UCSD-AML1 (cell line): ENCODE results near the gene GANAB.
A peak's percentile ranks its signal among the peaks of the same experiment; 100 is the strongest.
"Not testable (repeated sequence)": the region's sequence is repeated elsewhere in the genome, so short reads cannot be mapped to it uniquely, and the experiment has no call there.

ENCODE experiments used
- DNase-seq: peaks from one replicate; lab custom pipeline; 2025; ENCODE audit not compliant: unreplicated experiment; lab: John Stamatoyannopoulos, UW

GANAB gene

DNA sequence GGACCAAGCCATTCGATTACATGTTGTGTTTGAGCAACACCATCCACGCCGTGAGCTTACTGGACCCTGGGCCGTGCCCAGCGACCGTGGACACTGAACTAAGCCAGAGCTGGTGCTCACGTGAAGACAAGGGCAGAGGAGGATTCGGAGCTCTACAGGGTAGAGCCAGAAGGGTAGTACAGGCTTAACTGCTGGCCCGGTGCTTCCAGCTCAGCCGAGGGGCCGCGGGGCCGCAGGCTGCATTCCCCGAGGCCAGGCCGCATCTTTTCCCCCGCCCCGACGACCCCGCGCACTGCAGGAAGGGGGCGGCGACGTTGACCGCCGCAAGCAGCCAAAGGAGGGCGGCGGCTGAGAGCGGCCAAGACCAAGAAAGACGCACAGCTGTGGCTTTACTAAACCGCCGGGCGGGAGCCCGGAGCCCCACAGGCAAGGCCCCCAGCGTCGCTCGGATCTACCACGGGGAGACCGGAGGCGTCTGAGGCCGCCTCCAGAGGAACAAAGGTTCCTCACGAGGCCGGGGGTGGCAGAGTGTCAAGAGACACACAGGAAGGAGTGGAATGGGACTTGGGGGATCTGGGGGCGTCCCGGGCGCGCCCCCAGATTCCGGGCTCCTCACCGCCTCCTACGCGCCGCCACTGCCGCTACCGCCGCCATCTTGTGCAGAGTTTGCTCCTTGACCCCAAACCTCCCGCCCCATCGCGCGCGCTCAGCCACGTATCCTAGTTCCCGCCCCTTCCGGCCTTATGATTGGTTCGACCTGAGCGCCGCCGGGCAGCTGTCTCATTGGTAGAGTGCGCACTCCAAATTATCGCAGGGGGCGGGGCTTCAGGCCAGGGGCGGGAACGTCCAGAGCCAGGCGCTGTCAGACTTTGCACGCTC, at the start of gene GANAB:
Gene GANAB (minus strand): TSS at position 668 of the 879 bp plus-strand sequence. CDS start 14 bp downstream, at position 654.
- peak; percentile 98 for DNase-seq

DNA sequence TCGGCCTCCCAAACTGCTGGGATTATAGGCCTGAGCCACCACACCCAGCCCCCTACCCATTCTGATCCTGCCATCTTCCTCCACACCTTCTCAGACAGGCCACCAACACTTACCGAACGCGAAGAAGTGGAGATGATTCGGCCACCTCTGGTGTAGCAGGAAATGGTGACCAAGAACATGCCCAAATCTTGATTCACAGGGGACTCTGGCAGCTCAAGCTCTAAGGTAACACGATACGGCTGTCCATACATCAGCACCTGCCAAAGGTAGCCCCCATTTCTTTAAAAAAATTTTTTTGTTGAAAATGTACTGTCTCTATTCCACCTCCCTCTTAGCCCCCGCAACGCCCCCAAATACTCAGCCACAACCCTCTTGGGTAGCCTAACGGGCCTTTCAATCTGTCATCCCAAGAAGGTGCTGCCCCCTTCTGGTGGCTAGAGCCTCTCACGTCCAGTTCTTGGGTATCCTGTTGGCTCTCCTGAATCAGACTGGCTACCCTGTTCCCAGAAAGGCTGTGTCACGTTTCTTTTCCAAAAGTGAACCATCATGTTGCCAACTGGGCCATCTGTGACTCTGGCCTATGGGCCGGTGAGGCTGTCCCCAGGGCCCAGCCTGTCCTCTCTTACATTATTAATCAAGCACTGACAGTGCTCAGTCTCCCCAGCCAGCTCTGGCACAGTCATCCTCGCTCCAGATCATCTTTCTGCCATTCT, 48.2 kb upstream of the GANAB start:
- DNase-seq: peak; percentile 48

DNA sequence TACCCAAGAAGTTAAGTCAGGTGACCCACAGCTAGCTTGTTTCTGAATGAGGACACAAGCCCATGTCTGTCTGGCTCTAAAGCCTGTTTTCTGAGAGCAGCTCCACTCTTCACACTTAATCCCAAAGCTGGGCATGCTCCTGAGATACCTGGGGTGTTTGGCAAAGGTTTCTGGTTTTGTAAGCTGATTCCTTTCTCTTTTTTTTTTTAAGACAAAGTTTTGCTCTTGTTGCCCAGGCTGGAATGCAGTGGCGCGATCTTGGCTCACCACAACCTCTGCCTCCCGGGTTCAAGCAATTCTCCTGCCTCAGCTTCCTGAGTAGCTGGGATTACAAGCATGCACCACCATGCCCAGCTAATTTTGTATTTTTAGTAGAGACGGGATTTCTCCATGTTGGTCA, 47.2 kb upstream of the GANAB start:
- DNase-seq: not testable (repeated sequence)

DNA sequence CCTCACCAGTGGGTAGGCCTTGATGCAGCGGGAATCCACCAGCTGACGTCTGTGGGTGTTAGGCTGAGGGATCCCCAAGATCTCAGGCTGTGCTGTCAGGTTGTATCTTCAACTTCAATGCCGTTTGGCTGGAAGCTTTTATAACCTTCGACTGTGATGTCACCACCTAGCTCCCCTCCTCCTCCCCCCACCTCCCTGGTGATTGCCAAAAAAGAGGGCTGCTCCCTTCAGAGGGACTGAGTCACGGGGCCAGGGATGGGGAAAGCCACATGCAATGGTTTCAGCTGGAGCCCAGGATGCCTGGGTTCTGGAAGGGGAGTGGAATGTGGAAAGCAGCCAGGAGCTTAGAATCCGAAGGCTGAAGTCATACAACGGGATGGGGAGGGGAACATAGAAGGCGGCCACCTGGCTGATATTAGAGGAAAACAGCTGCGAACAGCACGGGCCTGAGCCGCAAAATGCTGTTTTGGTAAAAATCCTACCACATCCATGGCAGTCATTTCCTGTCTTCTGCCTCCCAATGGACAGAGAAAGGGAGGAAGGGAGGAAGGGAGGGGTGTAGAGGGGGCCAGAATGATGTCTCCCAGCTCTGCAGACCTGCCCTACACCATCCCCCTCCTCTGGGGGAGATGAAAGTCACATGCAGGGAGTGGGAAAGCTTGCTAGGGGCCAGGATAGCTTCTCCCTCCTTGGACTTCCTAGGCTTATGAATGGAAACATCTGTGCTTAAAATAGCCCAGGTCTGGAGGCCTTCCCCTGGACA, 43.2 kb upstream of the GANAB start, which contains the start of gene LRRN4CL:
Gene LRRN4CL (minus strand): TSS at position 110 of the 763 bp plus-strand sequence. CDS start 1,022 bp downstream, outside the sequence.
- no peak for DNase-seq

DNA sequence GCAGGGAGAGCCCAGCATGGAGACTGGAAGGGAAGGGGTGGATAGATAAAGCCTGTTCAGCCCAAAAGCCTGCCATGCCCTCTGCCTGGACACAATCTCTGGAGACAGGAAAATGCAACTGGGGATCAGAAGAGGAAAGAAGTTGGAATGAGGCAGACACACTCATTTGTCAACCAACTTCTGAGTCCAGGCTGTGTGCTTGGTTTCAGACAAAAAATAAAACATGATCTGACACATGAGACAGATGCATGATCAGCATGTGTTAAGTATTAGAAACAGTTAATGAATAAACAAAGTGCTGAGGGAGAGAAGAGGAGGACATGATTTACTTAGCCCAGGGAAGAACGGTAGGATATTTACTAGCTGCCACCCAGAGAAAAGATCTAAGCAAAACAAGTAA, 42.1 kb upstream of the GANAB start:
- no peak for DNase-seq

DNA sequence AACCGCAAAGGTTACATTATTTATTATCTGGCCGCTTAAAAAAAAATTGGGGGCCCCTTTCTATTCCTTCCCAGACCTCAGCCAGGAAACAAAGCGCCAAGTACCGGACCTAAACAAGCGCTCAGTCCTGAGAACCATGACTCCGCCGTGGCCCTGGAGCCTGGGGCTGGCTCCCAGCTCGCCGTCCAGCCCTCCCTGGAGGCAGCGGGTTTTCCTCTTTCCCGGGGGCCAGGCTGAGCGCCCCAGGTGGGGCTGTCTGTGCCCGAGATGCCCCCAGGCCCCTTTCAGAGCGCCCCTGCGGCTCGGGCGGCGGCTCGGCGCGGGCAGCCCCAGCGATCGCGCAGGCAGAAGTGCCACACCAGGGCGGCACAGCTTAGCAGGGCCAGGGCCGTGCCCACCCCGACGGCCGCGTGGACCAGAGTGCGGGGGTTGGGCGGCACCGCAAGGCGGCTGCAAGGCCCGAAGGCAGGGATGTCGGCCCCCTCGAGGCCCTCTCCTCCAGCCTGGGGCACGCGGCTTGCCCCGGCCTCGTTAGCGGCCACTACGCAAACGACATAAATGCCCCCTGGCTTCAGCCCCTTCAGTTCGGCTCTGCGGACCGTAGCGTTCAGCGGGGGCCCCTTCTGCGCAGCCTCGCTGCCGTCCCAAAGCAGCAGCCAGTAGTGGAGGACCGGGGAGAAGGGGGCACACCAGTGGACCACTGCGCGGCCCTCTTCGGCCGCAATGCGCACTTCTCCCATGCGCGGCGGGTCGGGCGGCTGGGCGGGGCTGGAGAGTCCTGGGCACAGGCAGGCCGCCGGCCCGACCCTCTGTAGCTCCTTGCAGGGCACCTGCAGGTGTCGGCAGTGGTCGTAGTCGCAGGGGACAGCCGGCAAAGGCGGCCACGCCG, 41.3 kb upstream of the GANAB start:
- no peak for DNase-seq

DNA sequence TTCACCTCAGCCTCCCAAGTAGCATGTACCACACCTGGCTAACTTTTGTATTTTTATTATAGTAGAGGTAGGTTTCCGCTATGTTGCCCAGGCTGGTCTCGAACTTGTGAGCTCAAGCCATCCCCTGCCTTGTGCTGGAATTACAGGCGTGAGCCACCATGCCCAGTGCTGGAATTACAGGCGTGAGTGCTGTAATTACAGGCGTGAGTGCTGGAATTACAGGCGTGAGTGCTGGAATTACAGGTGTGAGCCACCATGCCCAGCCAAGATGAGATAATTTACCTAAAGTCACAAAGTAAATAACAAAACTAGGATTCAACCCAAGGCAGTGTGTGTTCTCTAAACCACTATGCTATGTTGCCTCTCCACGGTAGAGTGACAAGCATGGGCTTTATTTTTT, 36.1 kb upstream of the GANAB start:
- DNase-seq: no peak

DNA sequence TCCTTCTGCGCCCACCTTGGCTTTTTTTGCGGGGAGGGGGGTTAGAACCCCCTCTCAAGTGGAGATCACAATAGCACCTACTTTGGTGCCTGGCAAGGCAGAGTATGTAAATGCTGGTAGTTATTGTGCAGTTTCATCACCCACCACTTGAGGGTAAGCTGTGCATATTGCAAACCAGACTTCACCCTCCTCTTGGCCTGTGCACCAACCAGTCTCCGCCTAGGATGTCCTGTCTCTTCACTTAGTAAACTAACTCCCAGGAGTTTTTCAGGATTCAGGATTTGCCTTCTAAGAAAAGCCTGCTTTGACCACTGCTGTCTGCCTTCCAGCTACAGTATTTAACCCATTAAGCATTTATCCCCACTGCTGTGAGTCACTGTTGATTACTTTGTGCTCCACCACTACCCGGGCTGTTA, 34.4 kb upstream of the GANAB start:
- DNase-seq: peak; percentile 37

DNA sequence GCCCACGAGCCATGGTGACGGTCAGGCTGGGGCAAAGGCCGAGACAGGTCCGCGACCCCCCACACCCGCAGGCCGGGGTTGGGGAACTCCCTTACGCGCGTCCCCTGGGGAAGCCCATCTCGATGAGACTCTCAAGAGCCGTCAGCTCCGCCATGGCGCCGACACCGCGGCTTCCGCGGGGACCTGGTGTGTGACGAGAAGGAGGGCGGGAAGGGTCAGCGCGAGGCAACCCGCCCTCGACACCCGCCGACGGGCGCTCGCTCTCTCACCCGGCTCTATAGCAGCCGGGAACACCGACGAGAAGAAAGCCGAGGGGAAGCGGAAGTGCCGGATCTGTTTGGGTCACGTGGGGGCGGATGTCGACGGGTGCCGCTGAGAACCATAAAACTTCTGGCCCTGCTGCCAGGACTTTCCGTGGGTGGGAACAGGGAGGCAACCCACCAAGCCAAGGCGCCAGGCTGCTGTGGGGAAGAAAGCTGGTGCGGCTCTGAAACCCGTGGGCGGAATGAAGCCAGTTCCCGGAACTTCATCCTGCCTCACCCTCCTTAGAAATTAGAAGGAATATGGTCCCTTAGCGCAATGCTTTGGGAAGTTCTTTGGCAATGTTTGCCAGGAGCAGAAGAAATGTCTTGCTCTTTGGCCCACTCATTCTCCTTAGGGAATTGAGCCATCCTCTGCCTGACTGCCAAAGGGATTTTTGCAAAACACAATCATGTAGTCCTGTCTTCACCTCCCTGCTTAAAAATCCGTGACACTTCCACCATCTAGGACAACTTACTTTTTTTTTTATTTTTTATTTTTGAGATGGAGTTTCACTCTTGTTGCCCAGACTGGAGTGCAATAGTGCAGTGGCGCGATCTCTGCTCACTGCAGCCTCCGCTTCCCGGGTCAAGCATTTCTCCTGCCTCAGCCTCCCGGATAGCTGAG, 32.6 kb upstream of the GANAB start, which contains the start of gene UBXN1:
Gene UBXN1 (minus strand): TSS at position 304 of the 927 bp plus-strand sequence. CDS start 150 bp downstream, at position 154.
- DNase-seq: peak; percentile 83

DNA sequence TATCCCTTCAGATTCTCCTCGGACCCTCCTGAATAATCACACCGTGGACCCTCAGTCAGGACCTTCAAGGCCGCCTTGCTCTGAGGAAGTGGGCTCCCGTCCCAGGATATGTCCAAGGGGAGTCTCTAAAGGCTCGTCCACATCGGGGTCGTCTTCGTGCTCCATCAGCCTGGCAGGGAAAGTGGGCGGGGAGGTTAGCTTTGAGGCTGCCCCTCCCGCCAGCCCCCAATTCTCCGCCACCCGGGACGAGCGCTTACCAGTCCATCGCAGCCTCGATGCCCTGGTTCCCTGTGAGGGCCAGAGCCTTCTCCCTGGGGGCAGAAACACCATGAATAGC, 32.0 kb upstream of the GANAB start:
- no peak for DNase-seq

DNA sequence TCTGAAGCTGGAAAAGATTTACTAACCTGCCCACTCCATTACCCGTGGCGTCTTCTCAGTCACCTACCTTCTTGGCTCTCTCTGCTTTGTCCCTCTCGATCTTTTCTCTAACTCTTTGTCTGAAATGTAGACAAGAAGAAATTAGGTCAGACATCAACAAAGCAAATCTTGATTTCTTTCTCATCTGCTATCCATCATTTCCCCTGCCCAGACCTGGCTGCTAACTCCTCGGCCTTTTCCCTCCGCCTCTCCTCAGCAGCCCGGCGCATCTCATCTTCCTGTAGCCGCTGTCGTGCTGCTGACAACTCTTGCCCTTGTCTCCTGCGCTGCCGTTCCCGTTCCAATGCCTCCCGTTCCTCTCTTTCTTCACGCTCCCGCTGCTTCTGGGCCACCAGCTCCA, 31.3 kb upstream of the GANAB start:
- no peak for DNase-seq

DNA sequence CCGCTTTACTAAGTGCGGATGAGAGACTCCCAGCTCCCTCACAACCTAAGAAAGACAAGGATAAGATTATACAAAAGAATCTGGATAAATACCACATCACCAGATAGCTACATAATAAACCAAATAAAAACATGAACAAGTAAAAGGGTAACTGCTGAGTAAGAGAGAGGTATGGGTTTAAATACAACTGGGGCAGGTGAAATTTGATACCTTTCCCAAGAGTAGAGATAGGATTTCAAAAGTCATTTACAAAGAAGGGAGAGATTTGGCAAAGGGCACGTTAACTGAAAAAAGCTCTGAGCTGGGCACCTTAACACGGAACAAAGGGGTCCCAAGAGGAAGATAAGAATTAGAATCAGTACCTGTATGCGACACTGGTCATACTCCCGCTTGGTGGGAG, 30.7 kb upstream of the GANAB start:
- no peak for DNase-seq

DNA sequence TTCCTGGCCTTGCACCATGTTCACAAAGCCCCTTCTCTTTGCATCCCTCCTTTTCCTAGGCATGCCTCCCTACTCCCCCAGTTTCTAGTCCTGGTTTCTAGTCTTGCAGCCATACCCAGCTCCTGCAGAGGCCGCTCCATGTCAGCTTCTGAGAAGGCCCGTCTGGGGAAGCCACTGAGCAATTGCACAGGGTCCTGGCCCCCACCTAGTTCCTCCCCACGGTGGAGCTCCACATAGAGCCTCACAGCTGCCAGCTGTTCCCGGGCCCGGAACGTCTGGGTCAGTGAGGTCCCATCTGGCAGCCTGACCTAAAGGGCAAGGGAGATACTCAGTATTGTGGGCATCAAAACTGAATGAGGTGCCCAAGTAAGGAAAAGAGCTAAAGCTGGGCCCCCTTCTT, 30.3 kb upstream of the GANAB start:
- no peak for DNase-seq

DNA sequence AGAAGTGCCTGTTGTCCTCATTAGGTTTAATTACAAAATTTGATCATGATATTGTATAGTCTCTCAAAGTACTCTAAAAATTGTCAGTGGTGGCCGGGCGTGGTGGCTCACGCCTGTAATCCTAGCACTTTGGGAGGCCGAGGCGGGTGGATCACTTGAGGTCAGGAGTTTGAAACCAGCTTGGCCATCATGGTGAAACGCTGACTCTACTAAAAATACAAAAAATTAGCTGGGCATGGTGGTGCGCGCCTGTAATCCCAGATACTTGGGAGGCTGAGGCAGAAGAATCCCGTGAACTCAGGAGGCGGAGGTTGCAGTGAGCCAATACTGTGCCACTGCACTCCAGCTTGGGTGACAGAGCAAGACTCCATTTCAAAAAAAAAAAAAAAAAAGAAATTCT, 29.0 kb upstream of the GANAB start:
- DNase-seq: not testable (repeated sequence)

DNA sequence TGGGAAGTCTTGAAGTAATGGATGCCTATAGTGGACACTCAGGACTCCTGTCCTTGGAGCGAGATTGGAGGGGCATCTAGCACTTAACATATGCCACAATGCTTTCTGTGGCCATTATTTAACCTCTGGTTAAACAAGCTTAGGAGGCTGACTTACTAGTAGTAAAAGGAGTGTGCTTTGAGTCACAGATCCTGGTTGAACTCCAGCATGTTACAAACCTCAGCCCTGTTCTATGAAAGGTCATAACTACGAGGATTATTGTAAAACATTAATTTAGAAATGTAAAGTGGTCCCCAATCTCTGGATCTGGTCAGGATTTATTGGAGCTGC, 26.7 kb upstream of the GANAB start:
- no peak for DNase-seq

DNA sequence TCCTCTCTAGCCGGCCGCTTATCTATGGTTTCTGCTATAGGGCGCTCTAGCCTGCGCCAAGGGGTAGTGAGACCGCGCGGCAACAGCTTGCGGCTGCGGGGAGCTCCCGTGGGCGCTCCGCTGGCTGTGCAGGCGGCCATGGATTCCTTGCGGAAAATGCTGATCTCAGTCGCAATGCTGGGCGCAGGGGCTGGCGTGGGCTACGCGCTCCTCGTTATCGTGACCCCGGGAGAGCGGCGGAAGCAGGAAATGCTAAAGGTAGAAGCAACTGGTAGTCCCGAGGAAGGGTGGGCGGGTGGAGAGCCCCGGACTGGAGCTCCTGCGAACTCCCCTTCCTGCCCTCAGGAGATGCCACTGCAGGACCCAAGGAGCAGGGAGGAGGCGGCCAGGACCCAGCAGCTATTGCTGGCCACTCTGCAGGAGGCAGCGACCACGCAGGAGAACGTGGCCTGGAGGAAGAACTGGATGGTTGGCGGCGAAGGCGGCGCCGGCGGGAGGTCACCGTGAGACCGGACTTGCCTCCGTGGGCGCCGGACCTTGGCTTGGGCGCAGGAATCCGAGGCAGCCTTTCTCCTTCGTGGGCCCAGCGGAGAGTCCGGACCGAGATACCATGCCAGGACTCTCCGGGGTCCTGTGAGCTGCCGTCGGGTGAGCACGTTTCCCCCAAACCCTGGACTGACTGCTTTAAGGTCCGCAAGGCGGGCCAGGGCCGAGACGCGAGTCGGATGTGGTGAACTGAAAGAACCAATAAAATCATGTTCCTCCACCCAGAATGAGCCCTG, 25.4 kb upstream of the GANAB start, which contains the start of the genes LBHD1 and UQCC3:
Gene LBHD1 (minus strand): TSS at position 660 of the 782 bp plus-strand sequence. CDS start 2,236 bp downstream, outside the sequence.
Gene UQCC3 (plus strand): TSS at position 66 of the 782 bp plus-strand sequence. CDS start 73 bp downstream, at position 139.
- peak; percentile 87 for DNase-seq

DNA sequence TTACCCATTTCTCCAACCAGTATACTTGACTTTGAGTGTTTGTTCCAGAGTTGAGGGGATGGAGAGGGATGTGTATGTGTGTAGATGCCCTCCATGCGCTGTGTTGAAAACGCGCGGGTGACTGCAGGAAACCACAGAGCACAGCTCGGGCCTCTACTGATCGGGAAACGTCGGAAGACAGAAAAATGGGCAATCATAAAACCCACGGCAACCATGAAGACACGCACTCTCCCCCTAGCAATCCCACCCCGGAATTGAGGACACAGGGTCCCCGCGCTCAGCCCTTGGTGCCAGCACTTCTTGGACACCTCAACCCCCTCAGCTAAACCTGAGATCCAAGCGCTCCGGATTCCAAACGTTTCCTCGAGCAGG, 24.8 kb upstream of the GANAB start:
- DNase-seq: no peak

DNA sequence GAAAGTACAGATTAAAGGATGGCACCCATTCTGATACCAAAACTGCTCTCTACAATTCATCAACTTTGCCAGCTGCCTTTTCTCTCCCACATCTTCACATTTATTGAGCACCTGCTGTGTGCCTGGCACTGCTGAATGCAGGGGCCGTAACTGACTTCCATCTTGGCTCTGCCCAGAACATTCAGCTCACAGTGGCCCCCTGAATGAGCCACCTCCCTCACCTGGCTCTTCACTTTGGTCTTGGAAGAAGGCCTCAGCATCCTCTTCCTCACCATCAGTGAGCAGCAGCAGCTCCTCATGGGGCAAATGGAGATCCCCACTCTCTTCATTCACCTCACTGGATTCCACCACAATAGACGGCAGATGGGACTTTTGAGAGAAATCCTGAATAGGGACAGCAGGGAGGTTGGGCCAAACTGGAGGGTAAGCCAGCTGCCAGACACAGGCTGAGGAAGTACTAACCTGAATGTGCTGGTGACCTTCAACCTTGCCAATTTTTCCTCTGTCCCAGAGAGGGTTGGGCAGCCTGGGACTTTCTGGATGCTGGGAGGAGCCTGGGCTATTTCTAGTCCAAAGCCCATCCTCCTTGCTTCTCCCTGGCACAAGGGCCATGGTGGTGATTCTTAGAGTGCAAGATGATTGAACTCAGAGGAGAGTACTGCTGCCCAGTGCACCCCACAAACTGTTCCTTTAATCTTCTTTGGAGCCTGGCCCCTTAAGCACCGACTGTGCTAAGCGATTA, 23.2 kb upstream of the GANAB start:
- no peak for DNase-seq
